ENCODE results near the gene FOXK1. TPM values are rescaled to one million over a fixed set of nuclear protein-coding genes. Genes with fewer than 3 reads are reported as not detected.
A peak's percentile ranks its signal among the peaks of the same experiment; 100 is the strongest.

Gene FOXK1
- total RNA-seq, 2 donors from 2014 or later: 17.3 to 47.5 TPM

DNA sequence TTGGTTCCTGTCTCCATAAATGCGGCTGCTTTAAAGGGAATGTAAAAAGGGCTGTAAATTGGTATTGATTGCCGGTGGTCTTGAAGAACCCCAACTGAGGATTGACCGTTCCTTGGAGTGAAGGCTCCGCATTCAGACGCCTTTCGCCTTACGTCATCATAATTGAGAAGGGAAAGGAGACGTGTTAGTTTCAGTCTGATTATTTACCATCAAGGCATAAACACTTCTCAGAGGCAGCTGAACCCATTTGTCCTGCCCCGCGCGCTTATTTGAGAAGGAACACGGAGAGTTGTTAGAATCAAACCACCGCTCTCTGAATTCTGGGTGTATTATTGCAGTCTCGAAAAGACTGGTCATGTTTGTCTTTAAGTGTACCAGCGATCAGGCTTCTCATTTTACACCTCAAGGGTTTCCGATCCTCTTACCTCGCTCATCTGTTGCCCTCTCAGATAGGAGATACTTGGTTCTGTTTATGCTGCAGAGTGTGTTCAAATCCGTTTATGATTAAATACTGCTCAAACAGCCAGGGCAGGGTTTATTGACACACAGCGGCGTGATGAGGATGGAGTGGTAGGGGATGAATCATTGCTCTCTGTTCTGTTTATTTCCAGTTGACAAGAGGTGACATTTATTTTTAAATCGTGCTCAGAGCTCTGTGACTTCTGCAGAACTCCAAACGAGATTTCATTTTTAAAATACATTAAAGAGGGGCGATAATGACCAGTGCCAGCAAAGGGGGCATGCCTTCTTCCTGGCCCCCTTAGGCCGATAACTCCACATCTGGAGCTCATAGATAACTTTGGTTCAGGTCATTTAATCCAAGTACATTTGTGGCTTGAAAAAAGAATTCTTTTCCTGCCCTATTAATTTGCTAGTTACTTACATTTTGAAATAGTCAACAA lies 30.4 kb downstream of the FOXK1 start:
- DNase-seq (ENCODE audit: low spot score): peak; percentile 43
- H3K36me3 ChIP-seq: no peaks in the 10 kb centered on the region
- peaks cover 4% of the 10 kb centered on the region for H3K4me1 ChIP-seq (replicated peaks)
- H3K27ac ChIP-seq: peak overlapping the region in 1 of 2 donors; percentile 14
- 51% methylated on average over 24 of the region's 24 CpGs for WGBS
- no peak overlapping the region for H3K4me3 ChIP-seq
- H3K27me3 ChIP-seq (replicated peaks; ENCODE audit: insufficient read depth): no peaks in the 10 kb centered on the region
- H3K9me3 ChIP-seq: no peaks in the 10 kb centered on the region
- TF ChIP-seq, protein P1, sequence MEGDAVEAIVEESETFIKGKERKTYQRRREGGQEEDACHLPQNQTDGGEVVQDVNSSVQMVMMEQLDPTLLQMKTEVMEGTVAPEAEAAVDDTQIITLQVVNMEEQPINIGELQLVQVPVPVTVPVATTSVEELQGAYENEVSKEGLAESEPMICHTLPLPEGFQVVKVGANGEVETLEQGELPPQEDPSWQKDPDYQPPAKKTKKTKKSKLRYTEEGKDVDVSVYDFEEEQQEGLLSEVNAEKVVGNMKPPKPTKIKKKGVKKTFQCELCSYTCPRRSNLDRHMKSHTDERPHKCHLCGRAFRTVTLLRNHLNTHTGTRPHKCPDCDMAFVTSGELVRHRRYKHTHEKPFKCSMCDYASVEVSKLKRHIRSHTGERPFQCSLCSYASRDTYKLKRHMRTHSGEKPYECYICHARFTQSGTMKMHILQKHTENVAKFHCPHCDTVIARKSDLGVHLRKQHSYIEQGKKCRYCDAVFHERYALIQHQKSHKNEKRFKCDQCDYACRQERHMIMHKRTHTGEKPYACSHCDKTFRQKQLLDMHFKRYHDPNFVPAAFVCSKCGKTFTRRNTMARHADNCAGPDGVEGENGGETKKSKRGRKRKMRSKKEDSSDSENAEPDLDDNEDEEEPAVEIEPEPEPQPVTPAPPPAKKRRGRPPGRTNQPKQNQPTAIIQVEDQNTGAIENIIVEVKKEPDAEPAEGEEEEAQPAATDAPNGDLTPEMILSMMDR (IDR thresholded peaks at IDR 0.05): no peak
- TF ChIP-seq POLR2AphosphoS5 (IDR thresholded peaks at IDR 0.05) (peak; percentile 63), POLR2A (IDR thresholded peaks at IDR 0.05) (no peak)
- intact Hi-C loops (cut with DNase I): no loop called here

DNA sequence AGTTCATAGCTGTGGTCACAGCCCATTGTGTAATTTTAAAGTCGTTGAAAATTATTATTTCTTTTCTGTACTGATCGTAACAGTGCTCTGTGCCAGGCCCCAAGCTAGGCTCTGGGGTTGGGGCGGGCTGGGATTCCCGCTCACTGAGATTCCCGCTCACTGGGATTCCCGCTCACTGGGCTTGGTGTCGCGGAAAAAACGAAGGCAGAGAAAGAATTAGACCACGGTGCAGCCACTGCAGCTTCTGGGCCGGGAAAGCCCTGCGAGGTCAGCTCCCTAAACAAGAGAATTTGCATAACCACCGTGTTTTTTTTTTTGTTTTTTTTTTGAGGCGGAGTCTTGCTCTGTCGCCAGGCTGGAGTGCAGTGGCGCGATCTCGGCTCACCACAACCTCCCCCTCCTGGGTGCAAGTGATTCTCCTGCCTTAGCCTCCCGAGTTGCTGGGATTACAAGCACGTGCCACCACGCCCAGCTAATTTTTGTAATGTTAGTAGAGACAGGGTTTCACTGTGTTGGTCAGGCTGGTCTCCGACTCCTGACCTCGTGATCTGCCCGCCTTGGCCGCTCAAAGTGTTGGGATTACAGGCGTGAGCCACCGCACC lies 31.2 kb downstream of the FOXK1 start:
- Histone ChIP-seq H3K9me3 (no peaks in the 10 kb centered on the region), H3K4me3 (no peak overlapping the region), H3K4me1 (replicated peaks) (peaks cover 4% of the 10 kb centered on the region), H3K36me3 (no peaks in the 10 kb centered on the region), H3K27me3 (replicated peaks; ENCODE audit: insufficient read depth) (no peaks in the 10 kb centered on the region), H3K27ac (peak overlapping the region in 1 of 2 donors; percentile 14)
- WGBS: 85% methylated on average over 27 of the region's 27 CpGs
- TF ChIP-seq, protein P1 (IDR thresholded peaks at IDR 0.05): no peak
- TF ChIP-seq POLR2AphosphoS5 (IDR thresholded peaks at IDR 0.05) (no peak), POLR2A (IDR thresholded peaks at IDR 0.05) (no peak)
- intact Hi-C loops (cut with DNase I): no loop called here
- no peak for DNase-seq (ENCODE audit: low spot score)

DNA sequence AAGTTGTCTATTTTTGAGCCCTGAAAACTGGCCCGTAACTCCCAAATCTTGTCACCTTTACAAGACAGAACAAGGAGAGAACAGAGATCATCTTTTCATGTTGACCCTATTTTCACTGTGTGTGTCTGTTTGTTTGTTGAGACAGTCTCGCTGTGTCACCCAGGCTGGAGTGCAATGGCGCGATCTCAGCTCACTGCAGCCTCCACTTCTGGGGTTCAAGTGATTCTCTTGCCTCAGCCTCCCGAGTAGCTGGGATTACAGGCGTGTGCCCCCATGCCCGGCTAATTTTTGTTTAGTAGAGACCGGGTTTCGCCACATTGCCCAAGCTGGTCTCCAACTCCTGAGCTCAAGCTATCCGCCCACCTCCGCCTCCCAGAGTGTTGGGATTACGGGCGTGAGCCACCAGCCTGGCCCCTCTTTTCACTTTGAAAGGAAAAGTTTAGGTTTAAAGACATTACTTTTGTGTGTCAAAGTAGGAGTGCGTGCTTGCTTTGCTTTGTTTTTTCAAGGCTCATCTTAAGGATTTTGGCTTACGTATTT lies 32.1 kb downstream of the FOXK1 start:
- no peak for TF ChIP-seq POLR2AphosphoS5 (IDR thresholded peaks at IDR 0.05)
- H3K4me3 ChIP-seq: no peak overlapping the region
- no peaks in the 10 kb centered on the region for H3K27me3 ChIP-seq (replicated peaks; ENCODE audit: insufficient read depth)
- DNase-seq (ENCODE audit: low spot score): no peak
- no peak overlapping the region for H3K27ac ChIP-seq
- peaks cover 4% of the 10 kb centered on the region for H3K4me1 ChIP-seq (replicated peaks)
- intact Hi-C loops (cut with DNase I): no loop called here
- 97% methylated on average over 15 of the region's 15 CpGs for WGBS
- no peaks in the 10 kb centered on the region for H3K9me3 ChIP-seq
- no peaks in the 10 kb centered on the region for H3K36me3 ChIP-seq

DNA sequence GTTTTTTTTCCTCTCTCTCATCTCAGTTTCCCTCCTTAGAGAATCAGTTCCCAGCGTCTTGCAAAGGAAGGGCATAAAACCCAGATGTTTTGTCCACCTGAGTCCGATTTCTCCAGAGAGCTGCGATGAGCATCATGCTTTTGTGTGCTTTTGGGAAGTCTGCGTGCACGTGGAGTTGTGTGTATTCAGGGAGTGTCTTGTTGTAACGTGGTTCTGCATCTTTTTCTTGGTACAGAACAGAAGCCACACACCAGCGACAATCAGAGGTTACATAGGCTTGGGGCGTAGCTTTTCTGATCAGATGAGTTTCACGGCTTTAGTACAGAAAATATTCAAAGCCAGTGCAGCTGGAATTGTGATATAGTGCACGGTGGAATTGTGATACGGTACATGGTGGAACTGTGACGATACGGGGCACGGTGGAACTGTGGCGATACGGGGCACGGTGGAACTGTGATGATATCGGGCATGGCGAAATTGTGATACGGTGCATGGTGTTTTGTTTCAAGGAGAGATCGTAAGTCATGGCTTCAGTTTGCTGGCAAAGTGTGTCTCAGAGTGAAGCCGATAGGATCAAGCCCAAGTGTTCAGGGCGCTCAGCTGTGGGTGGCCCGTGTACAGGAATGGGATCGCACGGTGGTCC lies 32.8 kb downstream of the FOXK1 start:
- H3K27me3 ChIP-seq (replicated peaks; ENCODE audit: insufficient read depth): no peaks in the 10 kb centered on the region
- no peak for DNase-seq (ENCODE audit: low spot score)
- H3K9me3 ChIP-seq: no peaks in the 10 kb centered on the region
- no peak overlapping the region for H3K27ac ChIP-seq
- WGBS: 76% methylated on average over 26 of the region's 26 CpGs
- no peaks in the 10 kb centered on the region for H3K36me3 ChIP-seq
- intact Hi-C loops (cut with DNase I): no loop called here
- H3K4me1 ChIP-seq (replicated peaks): peaks cover 4% of the 10 kb centered on the region
- TF ChIP-seq POLR2A (IDR thresholded peaks at IDR 0.05) (no peak), POLR2AphosphoS5 (IDR thresholded peaks at IDR 0.05) (no peak)
- TF ChIP-seq, protein P1 (IDR thresholded peaks at IDR 0.05): no peak
- H3K4me3 ChIP-seq: no peak overlapping the region

DNA sequence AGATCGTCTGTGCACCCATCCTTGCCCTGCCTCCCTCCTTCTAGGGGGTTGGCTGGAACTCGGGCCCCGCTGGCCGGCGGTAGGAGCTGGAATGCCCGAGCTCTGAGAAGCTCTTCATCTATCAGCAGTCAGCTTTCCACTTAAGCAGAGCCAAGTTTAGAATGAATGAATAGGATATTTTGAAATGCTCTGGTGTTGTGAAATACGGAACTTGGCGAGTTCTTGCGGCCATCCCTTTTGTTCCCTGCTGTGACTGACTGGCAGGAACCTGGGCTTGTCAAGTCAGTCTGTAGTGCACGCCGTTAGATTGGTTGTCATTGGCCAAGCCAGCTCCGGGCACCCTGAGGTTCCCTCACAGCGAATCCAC lies 33.3 kb downstream of the FOXK1 start:
- peak; percentile 82 for DNase-seq (ENCODE audit: low spot score)
- 14% methylated on average over 13 of the region's 13 CpGs for WGBS
- Histone ChIP-seq H3K4me3 (no peak overlapping the region), H3K27me3 (replicated peaks; ENCODE audit: insufficient read depth) (no peaks in the 10 kb centered on the region), H3K4me1 (replicated peaks) (peaks cover 4% of the 10 kb centered on the region), H3K27ac (no peak overlapping the region), H3K9me3 (no peaks in the 10 kb centered on the region), H3K36me3 (no peaks in the 10 kb centered on the region)
- intact Hi-C loops (cut with DNase I): no loop called here
- TF ChIP-seq, protein P1 (IDR thresholded peaks at IDR 0.05): no peak
- TF ChIP-seq POLR2AphosphoS5 (IDR thresholded peaks at IDR 0.05): peak; percentile 89
- TF ChIP-seq POLR2A (IDR thresholded peaks at IDR 0.05): no peak

All from prostate gland (tissue), 2 donors.